ENCODE data around the gene PPP2R2B.

Gene PPP2R2B

GRCh38 chr5:146797658-146798057, 80.9 kb downstream of the PPP2R2B start:
- DNase-seq (ENCODE audit: low spot score) = no peak
- peaks cover 19% of the 10 kb centered on the region for H3K4me1 Mint-ChIP-seq (ENCODE audit: low read depth)
- no peaks in the 10 kb centered on the region for H3K36me3 Mint-ChIP-seq (ENCODE audit: low read depth)
- H3K4me3 Mint-ChIP-seq = no peak overlapping the region
- no peak overlapping the region for H3K27ac Mint-ChIP-seq
- H3K9me3 Mint-ChIP-seq = no peaks in the 10 kb centered on the region
- H3K27me3 Mint-ChIP-seq (ENCODE audit: low read depth) = peaks cover 16% of the 10 kb centered on the region

DNA sequence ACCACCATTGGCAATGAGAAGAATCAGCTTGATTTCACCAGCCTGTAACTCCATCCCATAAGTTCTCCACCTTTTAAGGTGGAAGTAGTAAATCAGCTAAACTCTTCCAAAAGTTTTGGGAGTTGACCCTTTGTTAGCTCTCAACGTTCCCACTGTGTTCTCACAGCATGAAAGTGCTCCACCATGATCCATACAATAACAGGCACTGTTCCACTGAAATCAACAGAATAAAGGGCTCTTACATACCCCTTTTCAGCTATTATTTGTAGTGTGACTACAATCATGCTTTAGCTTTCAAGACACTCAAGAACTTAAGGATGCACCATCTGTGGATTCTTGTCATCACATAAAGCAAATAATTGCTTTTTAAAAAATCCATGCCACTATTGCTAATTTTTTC, 81.6 kb downstream of the PPP2R2B start:
- Mint-ChIP-seq H3K4me3 (no peak overlapping the region), H3K4me1 (ENCODE audit: low read depth) (peaks cover 23% of the 10 kb centered on the region), H3K27me3 (ENCODE audit: low read depth) (peaks cover 9% of the 10 kb centered on the region), H3K9me3 (no peaks in the 10 kb centered on the region), H3K27ac (no peak overlapping the region), H3K36me3 (ENCODE audit: low read depth) (no peaks in the 10 kb centered on the region)
- DNase-seq (ENCODE audit: low spot score) = no peak

- Mint-ChIP-seq H3K4me3 (no peak overlapping the region), H3K4me1 (ENCODE audit: low read depth) (peaks cover 23% of the 10 kb centered on the region), H3K36me3 (ENCODE audit: low read depth) (no peaks in the 10 kb centered on the region), H3K9me3 (no peaks in the 10 kb centered on the region), H3K27ac (no peak overlapping the region), H3K27me3 (ENCODE audit: low read depth) (peaks cover 7% of the 10 kb centered on the region)
- no peak for DNase-seq (ENCODE audit: low spot score)
Measured at GRCh38 chr5:146796144-146796543, 82.4 kb downstream of the PPP2R2B start.

DNA sequence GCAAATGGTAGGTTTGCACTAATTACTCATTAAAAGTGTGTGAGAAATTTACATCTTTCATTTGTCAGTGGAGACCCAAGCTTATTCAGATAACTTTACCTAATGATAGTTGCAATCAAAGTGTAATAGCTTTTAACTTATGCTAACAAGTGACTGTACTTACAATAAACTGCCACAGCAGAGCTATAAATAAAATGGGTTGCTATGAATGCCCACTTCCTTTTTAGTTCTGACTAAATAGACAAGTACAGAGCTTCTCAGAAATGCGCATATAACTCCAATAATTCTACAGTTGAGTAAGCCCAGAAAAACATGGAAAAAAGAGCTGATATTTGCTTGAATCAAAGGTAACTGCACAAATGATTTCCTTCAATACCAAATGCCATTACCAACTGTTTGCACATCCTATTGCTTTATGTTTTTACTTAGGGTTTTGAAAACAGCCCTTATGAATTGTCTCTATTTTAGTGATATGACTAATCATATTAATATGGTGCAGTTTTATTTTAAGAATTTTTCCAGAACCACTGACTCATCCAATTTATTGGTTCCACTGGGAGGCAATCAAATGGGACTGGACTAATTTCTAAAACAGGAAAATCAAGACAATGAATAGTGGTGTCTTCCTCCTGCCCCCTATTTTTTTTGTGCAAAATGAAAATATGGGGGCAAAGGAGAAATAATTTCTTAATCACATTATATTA, 84.1 kb downstream of the PPP2R2B start:
- no peaks in the 10 kb centered on the region for H3K9me3 Mint-ChIP-seq
- no peak overlapping the region for H3K27ac Mint-ChIP-seq
- peaks cover 4% of the 10 kb centered on the region for H3K27me3 Mint-ChIP-seq (ENCODE audit: low read depth)
- H3K4me1 Mint-ChIP-seq (ENCODE audit: low read depth) = peaks cover 23% of the 10 kb centered on the region
- H3K4me3 Mint-ChIP-seq = peak overlapping the region; percentile 44
- no peak for DNase-seq (ENCODE audit: low spot score)
- no peaks in the 10 kb centered on the region for H3K36me3 Mint-ChIP-seq (ENCODE audit: low read depth)

DNA sequence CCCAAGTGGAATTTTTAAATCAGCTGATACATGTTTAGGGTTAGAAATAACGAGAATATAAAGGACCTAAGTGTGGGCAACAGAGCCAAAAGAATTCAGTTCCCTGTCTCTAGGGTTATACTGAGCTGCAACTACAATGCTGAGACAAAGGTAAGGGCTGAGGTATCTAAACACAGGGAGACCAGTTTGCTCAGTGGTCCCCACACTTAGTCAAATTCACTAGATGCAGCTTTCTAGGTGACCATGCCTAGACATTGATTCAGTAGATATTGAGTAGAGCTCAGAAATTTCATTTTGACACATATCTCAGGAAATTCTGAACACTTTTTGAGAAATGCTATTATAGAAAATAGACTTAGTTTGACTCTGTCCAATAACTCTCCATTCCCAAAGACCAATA, 84.8 kb downstream of the PPP2R2B start:
- peaks cover 23% of the 10 kb centered on the region for H3K4me1 Mint-ChIP-seq (ENCODE audit: low read depth)
- H3K36me3 Mint-ChIP-seq (ENCODE audit: low read depth) = no peaks in the 10 kb centered on the region
- no peak overlapping the region for H3K27ac Mint-ChIP-seq
- H3K4me3 Mint-ChIP-seq = peak overlapping the region; percentile 44
- H3K27me3 Mint-ChIP-seq (ENCODE audit: low read depth) = no peaks in the 10 kb centered on the region
- no peaks in the 10 kb centered on the region for H3K9me3 Mint-ChIP-seq
- DNase-seq (ENCODE audit: low spot score) = no peak

DNA sequence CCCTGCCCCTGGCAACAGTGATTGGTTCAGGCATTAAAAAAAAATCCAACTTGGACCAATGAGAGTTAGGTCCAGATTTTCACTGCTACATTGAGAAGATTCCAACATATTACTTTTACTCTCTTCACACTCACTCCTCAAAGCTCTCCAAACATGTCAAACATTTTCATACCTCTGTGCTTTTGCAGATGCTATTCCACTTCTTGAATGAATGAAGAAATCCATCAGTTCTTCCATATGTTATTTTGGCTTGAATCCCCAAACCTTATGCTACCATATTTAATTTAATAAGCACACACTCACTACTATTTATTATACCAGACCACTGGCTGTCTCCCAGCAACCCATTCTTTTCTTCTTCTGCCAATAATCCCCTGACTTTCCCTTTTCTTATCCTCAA, 87.1 kb downstream of the PPP2R2B start:
- no peak for DNase-seq (ENCODE audit: low spot score)
- H3K27ac Mint-ChIP-seq = no peak overlapping the region
- H3K36me3 Mint-ChIP-seq (ENCODE audit: low read depth) = no peaks in the 10 kb centered on the region
- H3K27me3 Mint-ChIP-seq (ENCODE audit: low read depth) = no peaks in the 10 kb centered on the region
- H3K4me3 Mint-ChIP-seq = no peak overlapping the region
- peaks cover 23% of the 10 kb centered on the region for H3K4me1 Mint-ChIP-seq (ENCODE audit: low read depth)
- H3K9me3 Mint-ChIP-seq = no peaks in the 10 kb centered on the region

- DNase-seq (ENCODE audit: low spot score) = no peak
- Mint-ChIP-seq H3K36me3 (ENCODE audit: low read depth) (no peaks in the 10 kb centered on the region), H3K9me3 (no peaks in the 10 kb centered on the region), H3K4me1 (ENCODE audit: low read depth) (peaks cover 19% of the 10 kb centered on the region), H3K27me3 (ENCODE audit: low read depth) (no peaks in the 10 kb centered on the region), H3K4me3 (no peak overlapping the region), H3K27ac (no peak overlapping the region)
Measured at GRCh38 chr5:146789712-146790653, 88.6 kb downstream of the PPP2R2B start.

GRCh38 chr5:146788898-146789297, 89.7 kb downstream of the PPP2R2B start:
- no peaks in the 10 kb centered on the region for H3K9me3 Mint-ChIP-seq
- no peak for DNase-seq (ENCODE audit: low spot score)
- no peak overlapping the region for H3K27ac Mint-ChIP-seq
- H3K27me3 Mint-ChIP-seq (ENCODE audit: low read depth) = no peaks in the 10 kb centered on the region
- no peaks in the 10 kb centered on the region for H3K36me3 Mint-ChIP-seq (ENCODE audit: low read depth)
- H3K4me3 Mint-ChIP-seq = no peak overlapping the region
- H3K4me1 Mint-ChIP-seq (ENCODE audit: low read depth) = peaks cover 10% of the 10 kb centered on the region

- H3K27ac Mint-ChIP-seq = no peak overlapping the region
- H3K4me1 Mint-ChIP-seq (ENCODE audit: low read depth) = no peaks in the 10 kb centered on the region
- DNase-seq (ENCODE audit: low spot score) = no peak
- no peaks in the 10 kb centered on the region for H3K9me3 Mint-ChIP-seq
- no peak overlapping the region for H3K4me3 Mint-ChIP-seq
- no peaks in the 10 kb centered on the region for H3K36me3 Mint-ChIP-seq (ENCODE audit: low read depth)
- H3K27me3 Mint-ChIP-seq (ENCODE audit: low read depth) = peaks cover 9% of the 10 kb centered on the region
Measured at GRCh38 chr5:146785065-146785464, 93.5 kb downstream of the PPP2R2B start.

DNA sequence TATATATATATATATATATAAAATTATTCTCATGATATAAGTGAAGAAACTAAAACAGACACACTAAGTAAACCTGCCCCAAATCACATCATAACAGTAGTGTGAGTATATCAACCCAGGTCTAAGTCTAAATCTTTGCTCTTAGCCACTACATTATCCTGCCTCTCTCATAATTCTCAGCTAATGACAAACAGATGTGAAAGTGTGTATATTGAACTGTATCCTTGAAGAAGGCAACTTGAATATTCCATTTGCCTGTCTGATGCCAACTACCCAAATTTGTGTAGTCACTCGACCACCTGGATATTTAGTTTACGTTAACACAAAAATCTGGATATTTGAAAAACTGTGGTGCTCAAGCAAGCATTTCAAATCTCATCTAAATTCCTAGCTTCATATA, 97.4 kb downstream of the PPP2R2B start:
- H3K27ac Mint-ChIP-seq = no peak overlapping the region
- H3K4me3 Mint-ChIP-seq = no peak overlapping the region
- no peaks in the 10 kb centered on the region for H3K4me1 Mint-ChIP-seq (ENCODE audit: low read depth)
- H3K36me3 Mint-ChIP-seq (ENCODE audit: low read depth) = no peaks in the 10 kb centered on the region
- no peaks in the 10 kb centered on the region for H3K9me3 Mint-ChIP-seq
- H3K27me3 Mint-ChIP-seq (ENCODE audit: low read depth) = peaks cover 9% of the 10 kb centered on the region
- DNase-seq (ENCODE audit: low spot score) = no peak

DNA sequence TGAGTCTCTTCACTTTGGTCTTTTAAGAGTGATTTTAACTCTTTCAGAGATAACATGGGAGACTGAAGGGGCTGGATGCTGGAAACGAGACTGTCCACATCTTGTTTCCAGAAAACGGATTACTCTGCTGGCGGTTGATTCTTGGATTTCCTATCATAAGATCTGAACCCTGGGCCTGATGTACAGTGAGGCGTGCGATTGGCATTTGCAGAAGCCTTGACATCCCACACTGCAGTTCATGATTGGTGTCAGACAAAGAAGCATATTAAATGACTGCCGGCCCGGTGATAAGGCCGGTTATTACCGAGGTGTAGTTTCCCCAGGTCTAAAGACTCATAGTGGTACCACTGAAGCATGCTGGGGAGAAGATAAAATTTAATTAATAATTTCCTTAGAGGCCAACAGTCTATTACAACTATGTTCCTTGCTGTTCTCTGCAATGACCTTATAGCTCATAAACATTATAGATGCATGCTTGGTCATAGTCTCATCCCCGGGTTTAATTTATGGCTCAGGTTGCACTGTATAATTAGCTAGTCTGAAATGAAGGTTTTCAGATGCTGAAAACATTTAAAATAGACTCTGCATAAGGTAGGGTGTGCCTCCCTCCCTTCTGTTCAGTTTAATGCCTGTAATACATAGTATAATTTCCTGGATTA, 99.2 kb downstream of the PPP2R2B start:
- peaks cover 14% of the 10 kb centered on the region for H3K27me3 Mint-ChIP-seq (ENCODE audit: low read depth)

DNA sequence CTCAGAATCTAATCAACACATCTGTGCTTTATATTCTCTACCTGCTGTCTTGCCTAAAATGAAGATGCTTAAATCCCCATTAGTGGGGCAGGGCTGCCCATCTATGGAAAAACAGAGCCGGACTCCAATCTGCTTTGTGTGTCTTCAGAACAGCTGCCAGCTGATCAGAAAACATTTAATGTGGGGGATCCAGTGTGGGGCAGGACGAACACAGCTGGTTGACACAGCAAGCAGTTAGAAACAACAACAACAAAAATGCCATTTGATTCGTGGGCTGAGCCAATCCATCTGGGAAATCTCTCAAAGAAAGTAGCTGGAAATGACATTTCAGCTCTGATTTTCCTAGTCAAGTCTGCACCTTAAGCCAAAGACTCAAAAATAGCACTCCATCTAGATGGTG, 99.8 kb downstream of the PPP2R2B start:
- no peak for DNase-seq (ENCODE audit: low spot score)
- no peak overlapping the region for H3K4me3 Mint-ChIP-seq
- H3K9me3 Mint-ChIP-seq = no peaks in the 10 kb centered on the region
- H3K27me3 Mint-ChIP-seq (ENCODE audit: low read depth) = peaks cover 19% of the 10 kb centered on the region
- no peaks in the 10 kb centered on the region for H3K36me3 Mint-ChIP-seq (ENCODE audit: low read depth)
- no peaks in the 10 kb centered on the region for H3K4me1 Mint-ChIP-seq (ENCODE audit: low read depth)
- no peak overlapping the region for H3K27ac Mint-ChIP-seq

More for the DNA sequence above, 99.2 kb downstream of the PPP2R2B start:
- Mint-ChIP-seq H3K4me3 (no peak overlapping the region), H3K4me1 (ENCODE audit: low read depth) (no peaks in the 10 kb centered on the region), H3K9me3 (no peaks in the 10 kb centered on the region), H3K27ac (no peak overlapping the region), H3K36me3 (ENCODE audit: low read depth) (no peaks in the 10 kb centered on the region)
- no peak for DNase-seq (ENCODE audit: low spot score)

GRCh38 chr5:146778261-146778660, 100.3 kb downstream of the PPP2R2B start:
- Mint-ChIP-seq H3K9me3 (no peaks in the 10 kb centered on the region), H3K4me1 (ENCODE audit: low read depth) (no peaks in the 10 kb centered on the region), H3K27ac (no peak overlapping the region), H3K27me3 (ENCODE audit: low read depth) (peaks cover 17% of the 10 kb centered on the region), H3K36me3 (ENCODE audit: low read depth) (no peaks in the 10 kb centered on the region), H3K4me3 (no peak overlapping the region)
- DNase-seq (ENCODE audit: low spot score) = no peak

GRCh38 chr5:146772881-146773466, 105.6 kb downstream of the PPP2R2B start:
- Mint-ChIP-seq H3K4me1 (ENCODE audit: low read depth) (no peaks in the 10 kb centered on the region), H3K27ac (no peak overlapping the region), H3K4me3 (no peak overlapping the region), H3K9me3 (no peaks in the 10 kb centered on the region), H3K27me3 (ENCODE audit: low read depth) (peaks cover 13% of the 10 kb centered on the region), H3K36me3 (ENCODE audit: low read depth) (no peaks in the 10 kb centered on the region)
- no peak for DNase-seq (ENCODE audit: low spot score)

All from T-helper 2 cell treated with Interferon-gamma antibody and Interleukin-4, amounts not matched to agents 5 μg/mL and 100 μg/mL, for 36 hours (primary cell).